Measurements from ENCODE around the gene ZNF668.

ZNF668 gene

GRCh38 chr16:31078597-31079341, 4.7 kb upstream of the ZNF668 start:
- H3K36me3 ChIP-seq (ENCODE audit: insufficient read depth, insufficient read length, low read length) = peaks cover 82% of the 10 kb centered on the region

GRCh38 chr16:31077592-31078396, 3.8 kb upstream of the ZNF668 start:
- H3K9ac ChIP-seq (ENCODE audit: insufficient read length, low read depth) = no peak overlapping the region
- peaks cover 72% of the 10 kb centered on the region for H3K36me3 ChIP-seq (ENCODE audit: insufficient read depth, insufficient read length, low read length)
- TF ChIP-seq SUZ12 (IDR thresholded peaks at IDR 0.05; ENCODE audit: extremely low read depth, insufficient read depth, insufficient read length) (no peak), YY1 (IDR thresholded peaks at IDR 0.05; ENCODE audit: insufficient read depth, insufficient read length) (no peak), ZNF274 (IDR thresholded peaks at IDR 0.05; ENCODE audit: low read depth, low read length) (no peak)

More at GRCh38 chr16:31078597-31079341, 4.7 kb upstream of the ZNF668 start:
- Histone ChIP-seq H3K9ac (ENCODE audit: insufficient read length, low read depth) (no peak overlapping the region), H3K4me3 (ENCODE audit: insufficient read length, low read depth) (no peak overlapping the region), H3K4me1 (ENCODE audit: insufficient read depth, insufficient read length) (peaks cover 6% of the 10 kb centered on the region), H3K9me3 (ENCODE audit: insufficient read depth, low read length) (no peaks in the 10 kb centered on the region), H3K27me3 (ENCODE audit: insufficient read depth, insufficient read length) (no peaks in the 10 kb centered on the region)
- TF ChIP-seq ZNF274 (IDR thresholded peaks at IDR 0.05; ENCODE audit: low read depth, low read length) = no peak
- no peak for TF ChIP-seq SUZ12 (IDR thresholded peaks at IDR 0.05; ENCODE audit: extremely low read depth, insufficient read depth, insufficient read length)
- TF ChIP-seq YY1 (IDR thresholded peaks at IDR 0.05; ENCODE audit: insufficient read depth, insufficient read length) = no peak
- DNase-seq (ENCODE audit: low read depth, low spot score) = no peak

GRCh38 chr16:31077024-31077423, 3.0 kb upstream of the ZNF668 start:
- Histone ChIP-seq H3K9me3 (ENCODE audit: insufficient read depth, low read length) (no peaks in the 10 kb centered on the region), H3K36me3 (ENCODE audit: insufficient read depth, insufficient read length, low read length) (peaks cover 65% of the 10 kb centered on the region), H3K9ac (ENCODE audit: insufficient read length, low read depth) (no peak overlapping the region), H3K27me3 (ENCODE audit: insufficient read depth, insufficient read length) (no peaks in the 10 kb centered on the region), H3K4me1 (ENCODE audit: insufficient read depth, insufficient read length) (peaks cover 6% of the 10 kb centered on the region), H3K4me3 (ENCODE audit: insufficient read length, low read depth) (no peak overlapping the region)
- TF ChIP-seq YY1 (IDR thresholded peaks at IDR 0.05; ENCODE audit: insufficient read depth, insufficient read length) = no peak
- TF ChIP-seq SUZ12 (IDR thresholded peaks at IDR 0.05; ENCODE audit: extremely low read depth, insufficient read depth, insufficient read length) = no peak
- TF ChIP-seq ZNF274 (IDR thresholded peaks at IDR 0.05; ENCODE audit: low read depth, low read length) = no peak
- no peak for DNase-seq (ENCODE audit: low read depth, low spot score)

More at GRCh38 chr16:31077592-31078396, 3.8 kb upstream of the ZNF668 start:
- Histone ChIP-seq H3K4me1 (ENCODE audit: insufficient read depth, insufficient read length) (peaks cover 6% of the 10 kb centered on the region), H3K27me3 (ENCODE audit: insufficient read depth, insufficient read length) (no peaks in the 10 kb centered on the region), H3K4me3 (ENCODE audit: insufficient read length, low read depth) (no peak overlapping the region), H3K9me3 (ENCODE audit: insufficient read depth, low read length) (no peaks in the 10 kb centered on the region)
- no peak for DNase-seq (ENCODE audit: low read depth, low spot score)

GRCh38 chr16:31076319-31076718, 2.3 kb upstream of the ZNF668 start:
- no peak for DNase-seq (ENCODE audit: low read depth, low spot score)
- H3K9ac ChIP-seq (ENCODE audit: insufficient read length, low read depth) = no peak overlapping the region
- H3K27me3 ChIP-seq (ENCODE audit: insufficient read depth, insufficient read length) = no peaks in the 10 kb centered on the region
- H3K9me3 ChIP-seq (ENCODE audit: insufficient read depth, low read length) = no peaks in the 10 kb centered on the region
- TF ChIP-seq ZNF274 (IDR thresholded peaks at IDR 0.05; ENCODE audit: low read depth, low read length) (no peak), YY1 (IDR thresholded peaks at IDR 0.05; ENCODE audit: insufficient read depth, insufficient read length) (no peak), SUZ12 (IDR thresholded peaks at IDR 0.05; ENCODE audit: extremely low read depth, insufficient read depth, insufficient read length) (no peak)
- peaks cover 6% of the 10 kb centered on the region for H3K4me1 ChIP-seq (ENCODE audit: insufficient read depth, insufficient read length)
- H3K36me3 ChIP-seq (ENCODE audit: insufficient read depth, insufficient read length, low read length) = peaks cover 58% of the 10 kb centered on the region
- H3K4me3 ChIP-seq (ENCODE audit: insufficient read length, low read depth) = no peak overlapping the region

DNA sequence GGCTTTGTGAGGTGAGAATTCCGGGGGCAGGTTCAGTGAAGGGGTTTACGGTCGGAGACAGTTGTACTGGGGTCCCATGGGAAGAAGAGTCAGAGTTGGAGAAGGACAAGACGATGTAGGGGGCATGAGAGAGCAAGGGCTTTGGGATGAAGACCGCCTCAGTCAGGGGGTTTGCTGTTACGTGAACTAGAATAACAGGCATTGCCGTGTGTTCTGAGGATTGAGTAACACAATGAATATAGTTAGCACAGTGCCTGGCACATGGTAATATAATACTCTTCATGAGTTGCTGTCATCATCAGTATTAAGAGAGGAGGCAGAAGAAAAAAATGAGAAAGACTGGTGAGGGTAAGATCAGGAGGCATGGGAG, 759 bp upstream of the ZNF668 start:
- TF ChIP-seq ZNF274 (IDR thresholded peaks at IDR 0.05; ENCODE audit: low read depth, low read length) (no peak), SUZ12 (IDR thresholded peaks at IDR 0.05; ENCODE audit: extremely low read depth, insufficient read depth, insufficient read length) (no peak), YY1 (IDR thresholded peaks at IDR 0.05; ENCODE audit: insufficient read depth, insufficient read length) (no peak)
- peak overlapping the region; percentile 95 for H3K9ac ChIP-seq (ENCODE audit: insufficient read length, low read depth)
- H3K9me3 ChIP-seq (ENCODE audit: insufficient read depth, low read length) = no peaks in the 10 kb centered on the region
- no peak for DNase-seq (ENCODE audit: low read depth, low spot score)
- H3K4me1 ChIP-seq (ENCODE audit: insufficient read depth, insufficient read length) = no peaks in the 10 kb centered on the region
- peak overlapping the region; percentile 95 for H3K4me3 ChIP-seq (ENCODE audit: insufficient read length, low read depth)
- no peaks in the 10 kb centered on the region for H3K27me3 ChIP-seq (ENCODE audit: insufficient read depth, insufficient read length)
- peaks cover 42% of the 10 kb centered on the region for H3K36me3 ChIP-seq (ENCODE audit: insufficient read depth, insufficient read length, low read length)

DNA sequence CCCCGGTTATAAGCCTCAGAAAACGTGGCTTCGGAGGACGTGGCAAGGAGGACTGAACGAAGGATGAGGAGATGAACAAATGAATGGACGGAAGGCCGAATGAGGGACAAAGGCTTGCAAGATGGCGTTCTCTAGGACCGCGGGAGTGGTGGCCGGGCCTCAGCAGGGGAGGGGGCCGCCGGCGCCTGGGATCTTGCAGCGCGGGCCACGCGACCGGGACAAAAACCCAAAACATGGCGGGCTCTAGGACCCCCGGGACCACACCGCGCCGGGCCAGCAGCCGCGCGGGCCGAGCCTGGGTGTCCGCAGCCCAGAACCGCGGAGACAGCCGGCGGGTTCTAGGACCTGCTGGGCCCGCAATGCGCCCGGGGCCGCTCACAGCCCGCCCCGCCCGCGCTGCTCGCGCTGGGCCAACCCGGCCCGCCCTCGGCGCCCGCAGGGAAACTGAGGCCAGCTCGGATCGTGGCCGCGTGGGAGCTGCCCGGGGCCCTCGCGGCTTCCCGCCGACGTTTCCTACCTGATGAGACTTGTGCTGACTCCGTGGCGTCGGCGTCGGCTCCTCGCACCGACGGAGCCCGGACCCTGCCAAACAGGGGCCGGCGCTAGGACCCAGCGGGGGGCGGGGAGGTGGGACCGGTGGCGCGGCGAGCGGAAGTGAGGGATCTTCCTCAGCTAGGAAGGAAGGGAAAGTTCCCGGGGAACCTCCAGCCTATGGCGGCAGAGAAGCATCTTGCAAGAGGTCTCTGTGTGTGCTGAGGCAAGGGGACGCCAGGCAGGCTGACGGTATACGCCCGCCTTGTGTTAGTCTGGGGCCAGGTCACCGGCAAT, 684 bp downstream of the ZNF668 start:
- no peaks in the 10 kb centered on the region for H3K9me3 ChIP-seq (ENCODE audit: insufficient read depth, low read length)
- peak; percentile 81 for DNase-seq (ENCODE audit: low read depth, low spot score)
- H3K36me3 ChIP-seq (ENCODE audit: insufficient read depth, insufficient read length, low read length) = peaks cover 28% of the 10 kb centered on the region
- no peak for TF ChIP-seq YY1 (IDR thresholded peaks at IDR 0.05; ENCODE audit: insufficient read depth, insufficient read length)
- TF ChIP-seq SUZ12 (IDR thresholded peaks at IDR 0.05; ENCODE audit: extremely low read depth, insufficient read depth, insufficient read length) = no peak
- TF ChIP-seq ZNF274 (IDR thresholded peaks at IDR 0.05; ENCODE audit: low read depth, low read length) = no peak
- H3K9ac ChIP-seq (ENCODE audit: insufficient read length, low read depth) = peak overlapping the region; percentile 95
- H3K4me3 ChIP-seq (ENCODE audit: insufficient read length, low read depth) = peak overlapping the region; percentile 95
- H3K4me1 ChIP-seq (ENCODE audit: insufficient read depth, insufficient read length) = no peaks in the 10 kb centered on the region
- no peaks in the 10 kb centered on the region for H3K27me3 ChIP-seq (ENCODE audit: insufficient read depth, insufficient read length)
